Panc1 (cell line): Measurements from ENCODE around the gene MAST3. TPM values are rescaled to one million over a fixed set of nuclear protein-coding genes. Genes with fewer than 3 reads are reported as not detected.

Experiments used
- ATAC-seq: fragments of 200-7000 bp; cut with Tn5 transposase; 2 replicates; pipeline ENCODE4 v1.9.1; 2020; ENCODE audit warnings: mild to moderate bottlenecking, moderate library complexity
- BruUV-seq: library from RNA; stranded (reverse); fragments of 400-500 nt; replicated peaks from 2 replicates; lab custom pipeline; 2021; lab: Mats Ljungman, UMichigan
- CTCF ChIA-PET: fragments of 300-600 bp; sonication (Branson Sonifier 250); formaldehyde crosslinking; loops from one replicate; lab custom pipeline; 2022; ENCODE audit warnings: antibody characterized with exemption; lab: Charles Lee
- POLR2A ChIA-PET: fragments of 300-600 bp; sonication (Branson Sonifier 250); formaldehyde crosslinking; loops from one replicate; lab custom pipeline; 2022; ENCODE audit warnings: antibody characterized with exemption; lab: Charles Lee
- DNase-seq: peaks from one replicate; pipeline ENCODE4 v3.0.0-alpha.2; 2010; ENCODE audit warnings: low read depth, low spot score
- H3K27ac ChIP-seq: 2 replicates; pipeline ENCODE4 v1.5.1; 2011; ENCODE audit warnings: mild to moderate bottlenecking, low read length, inconsistent platforms
- H3K27me3 ChIP-seq: fragments of 200-500 bp; sonication (Bioruptor generic); 2 replicates; pipeline ENCODE4 v1.6.0; 2014; ENCODE audit warnings: low read length, inconsistent platforms; ENCODE audit not compliant: control insufficient read depth, insufficient read depth
- H3K36me3 ChIP-seq: fragments of 200-500 bp; sonication (Bioruptor generic); 2 replicates; pipeline ENCODE4 v1.5.1; 2014; ENCODE audit warnings: inconsistent platforms, mild to moderate bottlenecking, low read length, moderate library complexity; ENCODE audit not compliant: control insufficient read depth, insufficient read depth
- H3K4me1 ChIP-seq: 2 replicates; pipeline ENCODE4 v1.5.1; 2011; ENCODE audit warnings: inconsistent platforms, mild to moderate bottlenecking, low read length, moderate library complexity; ENCODE audit not compliant: control insufficient read depth, insufficient read depth
- H3K4me3 ChIP-seq, 2 experiments: 2 replicates each; pipeline ENCODE4 v1.5.1; 2011 to 2012; ENCODE audit warnings: low read depth in 2 of 2, low read length in 2 of 2, mild to moderate bottlenecking in 2 of 2, inconsistent platforms in 1 of 2, moderate library complexity in 1 of 2
- H3K9me3 ChIP-seq: fragments of 200-500 bp; sonication (Bioruptor generic); 2 replicates; pipeline ENCODE4 v1.5.1; 2014; ENCODE audit warnings: low read depth, mild to moderate bottlenecking, inconsistent platforms, low read length, moderate library complexity; ENCODE audit not compliant: control insufficient read depth, insufficient read depth
- CTCF ChIP-seq: fragments of 450-650 bp; IDR thresholded peaks from 2 replicates; pipeline ENCODE4 v1.5.1; 2017; ENCODE audit warnings: mild to moderate bottlenecking
- POLR2AphosphoS5 ChIP-seq: IDR thresholded peaks from 2 replicates; pipeline ENCODE4 v1.6.1; 2012; ENCODE audit warnings: mild to moderate bottlenecking, low read depth, low read length, moderate library complexity
- REST ChIP-seq, 2 experiments: IDR thresholded peaks; 2 replicates each; pipeline ENCODE4 v1.6.1; 2011 to 2012; ENCODE audit warnings: low read depth in 2 of 2, control low read depth in 1 of 2, low read length in 1 of 2, mild to moderate bottlenecking in 1 of 2, moderate library complexity in 1 of 2; ENCODE audit not compliant: insufficient read depth in 1 of 2
- SIN3A ChIP-seq: IDR thresholded peaks from 2 replicates; pipeline ENCODE4 v1.6.1; 2012; ENCODE audit warnings: low read depth, mild to moderate bottlenecking, low read length, moderate library complexity, borderline replicate concordance; ENCODE audit not compliant: insufficient read depth
- TCF7L2 ChIP-seq: IDR thresholded peaks from 2 replicates; pipeline ENCODE4 v1.6.1; 2011; ENCODE audit warnings: mild to moderate bottlenecking, low read depth, low read length, inconsistent platforms
- in situ Hi-C: cut with HindIII; loops from 2 replicates; pipeline ENCODE4 v1.10.0; 2016; ENCODE audit warnings: low sequenced_read_pairs, low pct_unique_long_range_greater_than_20kb
- intact Hi-C: fragments of 100-400 bp; cut with micrococcal nuclease; formaldehyde crosslinking; loops from one replicate; pipeline ENCODE4 v1.10.0; 2022; ENCODE audit not compliant: unreplicated experiment
- total RNA-seq: library from RNA; stranded (reverse); gene quantifications from one replicate; pipeline ENCODE4 v1.2.1, GENCODE V29; 2021; ENCODE audit not compliant: unreplicated experiment

Gene MAST3
- total RNA-seq, 1 experiment from 2014 or later = 13.1 TPM

GRCh38 chr19:18197306-18197705, 99.7 kb downstream of the MAST3 start:
- CTCF ChIA-PET = interaction anchor here (0.7 kb wide), 1 partner anchor 131 kb away, joined by 5 read pairs; no protein-coding TSS in a partner anchor
- no peak for ATAC-seq
- POLR2A ChIA-PET = no interaction called here
- Histone ChIP-seq H3K36me3 (no peaks in the 10 kb centered on the region; the same call in 1 of the 2 replicates), H3K4me1 (0 out of 2 replicates have a peak, but pooled peaks cover 2% of the 10 kb centered on the region), H3K27ac (no peak overlapping the region), H3K4me3 (no peak overlapping the region), H3K9me3 (no peaks in the 10 kb centered on the region), H3K27me3 (no peaks in the 10 kb centered on the region)
- intact Hi-C loops (no loop called here), in situ Hi-C loops (no loop called here)
- no peak for DNase-seq
- TF ChIP-seq REST (IDR thresholded peaks at IDR 0.05; ENCODE audit: insufficient read depth in 1 of 2, low read depth in 2 of 2, low read length in 1 of 2) (no peak), CTCF (no peak), POLR2AphosphoS5 (no peak), SIN3A (no peak), TCF7L2 (no peak)
- no TSS peak for BruUV-seq

- Histone ChIP-seq H3K4me3 (no peak overlapping the region), H3K27me3 (no peaks in the 10 kb centered on the region), H3K4me1 (0 out of 2 replicates have a peak, but pooled peaks cover 2% of the 10 kb centered on the region), H3K27ac (no peak overlapping the region), H3K9me3 (no peaks in the 10 kb centered on the region), H3K36me3 (no peaks in the 10 kb centered on the region; the same call in 1 of the 2 replicates)
- TF ChIP-seq SIN3A = no peak
- no peak for TF ChIP-seq REST (IDR thresholded peaks at IDR 0.05; ENCODE audit: insufficient read depth in 1 of 2, low read depth in 2 of 2, low read length in 1 of 2)
- TF ChIP-seq POLR2AphosphoS5 = no peak
- no peak for TF ChIP-seq CTCF
- TF ChIP-seq TCF7L2 = no peak
- ChIA-PET POLR2A (interaction anchor here (0.6 kb wide), 1 partner anchor 14 kb away, joined by 4 read pairs; no protein-coding TSS in a partner anchor), CTCF (interaction anchor here (0.7 kb wide), 1 partner anchor 131 kb away, joined by 5 read pairs; no protein-coding TSS in a partner anchor)
- DNase-seq (no peak), ATAC-seq (no peak)
- BruUV-seq = no TSS peak
- in situ Hi-C loops = no loop called here
- intact Hi-C loops = no loop called here
These were observed 100.4 kb downstream of the MAST3 start for GRCh38 chr19:18197941-18198340.
